ENCODE results near the gene GIGYF1.
"Not testable (repeated sequence)": the region's sequence is repeated elsewhere in the genome, so short reads cannot be mapped to it uniquely, and the experiment has no call there.

GIGYF1 gene

DNA sequence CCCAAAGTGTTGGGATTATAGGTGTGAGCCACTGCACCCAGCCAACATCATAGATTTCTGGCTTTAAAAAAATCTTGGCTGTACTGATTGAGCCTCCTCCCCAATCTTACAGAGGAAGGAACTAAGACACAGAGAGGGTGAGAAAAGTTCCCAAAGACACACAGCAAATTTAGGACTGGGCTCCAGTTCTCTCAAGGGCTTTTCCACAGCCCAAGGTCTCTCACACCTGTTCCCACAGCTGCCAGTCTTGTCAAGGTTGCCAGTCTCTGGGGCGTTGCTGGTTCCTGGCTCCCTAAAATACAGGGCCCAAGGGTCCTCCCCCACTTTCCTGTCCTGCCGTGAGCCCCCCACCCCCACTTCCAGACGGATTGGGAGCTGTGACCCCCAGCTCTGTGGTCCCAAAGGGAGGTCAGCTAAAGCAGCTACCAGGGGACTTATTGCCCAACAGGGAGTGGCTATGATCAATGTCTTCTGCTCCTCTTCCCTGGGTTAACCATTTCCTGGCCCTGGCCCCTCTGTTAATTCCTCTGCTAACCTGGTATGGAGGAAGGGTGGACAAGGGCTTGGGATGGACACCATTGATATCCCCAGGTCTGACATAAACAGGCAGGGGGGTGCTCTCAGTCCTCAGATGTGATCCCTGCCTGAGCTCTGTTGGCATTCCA, 36.2 kb upstream of the GIGYF1 start:
- WGBS (ENCODE audit: extremely low coverage, insufficient coverage, low lambda C conversion rate): no CpG with 5 or more reads among the region's 3 CpGs

DNA sequence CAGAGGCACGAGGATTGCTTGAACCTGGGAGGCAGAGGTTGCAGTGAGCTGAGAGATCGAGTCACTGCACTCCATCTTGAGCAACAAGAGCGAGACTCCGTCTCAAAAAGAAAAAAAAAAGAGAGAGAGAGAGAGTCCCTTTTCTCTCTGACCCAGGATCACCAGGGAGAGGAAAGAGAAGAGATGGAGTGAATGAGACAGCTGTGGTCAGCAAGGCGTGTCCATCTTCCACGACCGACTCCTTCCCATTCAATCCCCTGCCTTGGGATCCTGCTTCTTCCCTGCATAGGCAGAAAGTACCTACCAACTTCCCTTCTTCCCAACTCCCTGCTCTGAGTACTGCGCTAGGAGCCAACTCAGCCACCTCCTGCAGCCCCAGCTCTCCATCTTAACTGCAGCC, 34.1 kb upstream of the GIGYF1 start:
- no peak overlapping the region for H4K5ac ChIP-seq (ENCODE audit: low read length)
- H3K4ac ChIP-seq (ENCODE audit: low read depth, low read length): no peak overlapping the region
- no peaks in the 10 kb centered on the region for H3K36me3 ChIP-seq (ENCODE audit: control insufficient read depth, insufficient read depth, low read length)
- H3K4me2 ChIP-seq (ENCODE audit: low read length): no peak overlapping the region
- H2BK5ac ChIP-seq (ENCODE audit: low read length): no peak overlapping the region
- no peak for DNase-seq
- H3K79me1 ChIP-seq (ENCODE audit: low read length): no peaks in the 10 kb centered on the region
- no peak overlapping the region for H3K56ac ChIP-seq (ENCODE audit: low read length)
- no peak overlapping the region for H3K18ac ChIP-seq (ENCODE audit: low read length)
- no peak overlapping the region for H3K4me3 ChIP-seq (ENCODE audit: low read length)
- no peak overlapping the region for H2AK5ac ChIP-seq (ENCODE audit: low read length)
- no peak overlapping the region for H2BK15ac ChIP-seq (replicated peaks; ENCODE audit: low read depth)
- H3K9ac ChIP-seq (ENCODE audit: low read length): no peak overlapping the region
- H3K27ac ChIP-seq (ENCODE audit: low read depth, low read length): no peak overlapping the region
- no peaks in the 10 kb centered on the region for H3K27me3 ChIP-seq (ENCODE audit: insufficient read depth, low read length, poor library complexity)
- H4K8ac ChIP-seq (ENCODE audit: low read depth, low read length): no peak overlapping the region
- no peak overlapping the region for H2BK120ac ChIP-seq (ENCODE audit: low read depth, low read length)
- H3K4me1 ChIP-seq (ENCODE audit: control insufficient read depth, low read depth, low read length): no peaks in the 10 kb centered on the region
- no peaks in the 10 kb centered on the region for H3K79me2 ChIP-seq (ENCODE audit: control insufficient read depth, insufficient read depth, low read length)
- no CpG with 5 or more reads among the region's 8 CpGs for WGBS (ENCODE audit: extremely low coverage, insufficient coverage, low lambda C conversion rate)
- no peak overlapping the region for H3K23ac ChIP-seq (ENCODE audit: low read length)

More for the DNA sequence above, 36.2 kb upstream of the GIGYF1 start:
- no peak overlapping the region for H2BK5ac ChIP-seq (ENCODE audit: low read length)
- H4K5ac ChIP-seq (ENCODE audit: low read length): no peak overlapping the region
- no peaks in the 10 kb centered on the region for H3K79me2 ChIP-seq (ENCODE audit: control insufficient read depth, insufficient read depth, low read length)
- H3K4ac ChIP-seq (ENCODE audit: low read depth, low read length): no peak overlapping the region
- no peaks in the 10 kb centered on the region for H3K27me3 ChIP-seq (ENCODE audit: insufficient read depth, low read length, poor library complexity)
- no peak overlapping the region for H2BK120ac ChIP-seq (ENCODE audit: low read depth, low read length)
- H3K4me2 ChIP-seq (ENCODE audit: low read length): no peak overlapping the region
- no peak overlapping the region for H2AK5ac ChIP-seq (ENCODE audit: low read length)
- no peak overlapping the region for H3K9ac ChIP-seq (ENCODE audit: low read length)
- no peak overlapping the region for H3K4me3 ChIP-seq (ENCODE audit: low read length)
- no peak for DNase-seq
- H3K23ac ChIP-seq (ENCODE audit: low read length): no peak overlapping the region
- no peaks in the 10 kb centered on the region for H3K4me1 ChIP-seq (ENCODE audit: control insufficient read depth, low read depth, low read length)
- H3K27ac ChIP-seq (ENCODE audit: low read depth, low read length): no peak overlapping the region
- H2BK15ac ChIP-seq (replicated peaks; ENCODE audit: low read depth): no peak overlapping the region
- no peaks in the 10 kb centered on the region for H3K79me1 ChIP-seq (ENCODE audit: low read length)
- H3K56ac ChIP-seq (ENCODE audit: low read length): no peak overlapping the region
- H3K18ac ChIP-seq (ENCODE audit: low read length): no peak overlapping the region
- no peak overlapping the region for H4K8ac ChIP-seq (ENCODE audit: low read depth, low read length)
- H3K36me3 ChIP-seq (ENCODE audit: control insufficient read depth, insufficient read depth, low read length): no peaks in the 10 kb centered on the region

GRCh38 chr7:100726996-100727761, 33.1 kb upstream of the GIGYF1 start:
- no peak for DNase-seq
- H3K4me2 ChIP-seq (ENCODE audit: low read length): no peak overlapping the region

DNA sequence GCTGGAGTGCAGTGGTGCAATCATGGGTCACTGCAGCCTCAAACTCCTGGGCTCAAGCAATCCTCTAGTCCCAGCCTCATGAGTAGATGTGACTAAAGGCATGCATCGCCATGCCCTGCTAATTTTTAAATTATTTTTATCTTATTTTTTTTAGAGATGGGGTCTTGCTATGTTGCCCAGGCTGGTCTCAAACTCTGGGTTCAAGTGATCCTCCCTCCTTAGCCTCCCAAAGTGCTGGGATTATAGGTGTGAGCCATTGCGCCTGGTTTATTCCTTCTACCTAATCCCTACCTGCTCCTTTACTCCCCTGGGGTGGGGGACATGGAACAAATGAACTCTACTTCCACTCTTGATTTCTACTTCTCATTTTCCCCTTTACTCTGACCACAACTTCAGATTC, 30.3 kb upstream of the GIGYF1 start:
- H4K8ac ChIP-seq (ENCODE audit: low read depth, low read length); H3K79me1 ChIP-seq (ENCODE audit: low read length); H2BK15ac ChIP-seq (replicated peaks; ENCODE audit: low read depth); H3K9ac ChIP-seq (ENCODE audit: low read length); H3K56ac ChIP-seq (ENCODE audit: low read length); H2AK5ac ChIP-seq (ENCODE audit: low read length); H3K4ac ChIP-seq (ENCODE audit: low read depth, low read length); H3K23ac ChIP-seq (ENCODE audit: low read length); H4K5ac ChIP-seq (ENCODE audit: low read length); H2BK5ac ChIP-seq (ENCODE audit: low read length); H3K36me3 ChIP-seq (ENCODE audit: control insufficient read depth, insufficient read depth, low read length); DNase-seq; H3K4me1 ChIP-seq (ENCODE audit: control insufficient read depth, low read depth, low read length); H3K18ac ChIP-seq (ENCODE audit: low read length); H3K4me3 ChIP-seq (ENCODE audit: low read length); H3K4me2 ChIP-seq (ENCODE audit: low read length); H2BK120ac ChIP-seq (ENCODE audit: low read depth, low read length); H3K79me2 ChIP-seq (ENCODE audit: control insufficient read depth, insufficient read depth, low read length); H3K27ac ChIP-seq (ENCODE audit: low read depth, low read length): not testable (repeated sequence)
- H3K27me3 ChIP-seq (ENCODE audit: insufficient read depth, low read length, poor library complexity): peaks cover 18% of the 10 kb centered on the region
- WGBS (ENCODE audit: extremely low coverage, insufficient coverage, low lambda C conversion rate): no CpG with 5 or more reads among the region's 2 CpGs

More at GRCh38 chr7:100726996-100727761, 33.1 kb upstream of the GIGYF1 start:
- no peak overlapping the region for H2BK15ac ChIP-seq (replicated peaks; ENCODE audit: low read depth)
- no peak overlapping the region for H3K4ac ChIP-seq (ENCODE audit: low read depth, low read length)
- H2AK5ac ChIP-seq (ENCODE audit: low read length): no peak overlapping the region
- no peak overlapping the region for H4K5ac ChIP-seq (ENCODE audit: low read length)
- no peaks in the 10 kb centered on the region for H3K79me1 ChIP-seq (ENCODE audit: low read length)
- H2BK5ac ChIP-seq (ENCODE audit: low read length): no peak overlapping the region
- H3K36me3 ChIP-seq (ENCODE audit: control insufficient read depth, insufficient read depth, low read length): no peaks in the 10 kb centered on the region
- WGBS (ENCODE audit: extremely low coverage, insufficient coverage, low lambda C conversion rate): no CpG with 5 or more reads among the region's 12 CpGs
- no peak overlapping the region for H3K56ac ChIP-seq (ENCODE audit: low read length)
- no peak overlapping the region for H3K23ac ChIP-seq (ENCODE audit: low read length)
- no peak overlapping the region for H3K4me3 ChIP-seq (ENCODE audit: low read length)
- H2BK120ac ChIP-seq (ENCODE audit: low read depth, low read length): no peak overlapping the region
- H3K4me1 ChIP-seq (ENCODE audit: control insufficient read depth, low read depth, low read length): no peaks in the 10 kb centered on the region
- H3K18ac ChIP-seq (ENCODE audit: low read length): no peak overlapping the region
- H3K9ac ChIP-seq (ENCODE audit: low read length): no peak overlapping the region
- no peak overlapping the region for H4K8ac ChIP-seq (ENCODE audit: low read depth, low read length)
- H3K79me2 ChIP-seq (ENCODE audit: control insufficient read depth, insufficient read depth, low read length): no peaks in the 10 kb centered on the region
- H3K27ac ChIP-seq (ENCODE audit: low read depth, low read length): no peak overlapping the region
- no peaks in the 10 kb centered on the region for H3K27me3 ChIP-seq (ENCODE audit: insufficient read depth, low read length, poor library complexity)

- no CpG with 5 or more reads among the region's 16 CpGs for WGBS (ENCODE audit: extremely low coverage, insufficient coverage, low lambda C conversion rate)
- H3K27me3 ChIP-seq (ENCODE audit: insufficient read depth, low read length, poor library complexity): peaks cover 18% of the 10 kb centered on the region
These were observed 29.8 kb upstream of the GIGYF1 start for GRCh38 chr7:100723732-100724275.

More at GRCh38 chr7:100723732-100724275, 29.8 kb upstream of the GIGYF1 start:
- Histone ChIP-seq H2BK15ac (replicated peaks; ENCODE audit: low read depth) (no peak overlapping the region), H3K4ac (ENCODE audit: low read depth, low read length) (no peak overlapping the region), H3K4me3 (ENCODE audit: low read length) (no peak overlapping the region), H3K79me1 (ENCODE audit: low read length) (no peaks in the 10 kb centered on the region), H3K79me2 (ENCODE audit: control insufficient read depth, insufficient read depth, low read length) (no peaks in the 10 kb centered on the region), H3K56ac (ENCODE audit: low read length) (peak overlapping the region; percentile 3), H2BK120ac (ENCODE audit: low read depth, low read length) (no peak overlapping the region), H2AK5ac (ENCODE audit: low read length) (no peak overlapping the region), H2BK5ac (ENCODE audit: low read length) (no peak overlapping the region), H3K18ac (ENCODE audit: low read length) (no peak overlapping the region), H3K23ac (ENCODE audit: low read length) (no peak overlapping the region), H3K9ac (ENCODE audit: low read length) (no peak overlapping the region), H3K4me2 (ENCODE audit: low read length) (no peak overlapping the region), H3K4me1 (ENCODE audit: control insufficient read depth, low read depth, low read length) (no peaks in the 10 kb centered on the region), H3K27ac (ENCODE audit: low read depth, low read length) (no peak overlapping the region), H4K8ac (ENCODE audit: low read depth, low read length) (no peak overlapping the region), H3K36me3 (ENCODE audit: control insufficient read depth, insufficient read depth, low read length) (no peaks in the 10 kb centered on the region), H4K5ac (ENCODE audit: low read length) (no peak overlapping the region)
- DNase-seq: no peak

Data from mesendoderm (in vitro differentiated cells).